NCI-H2029 (cell line): Measurements from ENCODE around the gene SH2B3.
"Not testable (repeated sequence)": the region's sequence is repeated elsewhere in the genome, so short reads cannot be mapped to it uniquely, and the experiment has no call there.

Experiments
- DNase-seq: peaks from one replicate; lab custom pipeline; 2025; lab: John Stamatoyannopoulos, UW

SH2B3 gene

DNA sequence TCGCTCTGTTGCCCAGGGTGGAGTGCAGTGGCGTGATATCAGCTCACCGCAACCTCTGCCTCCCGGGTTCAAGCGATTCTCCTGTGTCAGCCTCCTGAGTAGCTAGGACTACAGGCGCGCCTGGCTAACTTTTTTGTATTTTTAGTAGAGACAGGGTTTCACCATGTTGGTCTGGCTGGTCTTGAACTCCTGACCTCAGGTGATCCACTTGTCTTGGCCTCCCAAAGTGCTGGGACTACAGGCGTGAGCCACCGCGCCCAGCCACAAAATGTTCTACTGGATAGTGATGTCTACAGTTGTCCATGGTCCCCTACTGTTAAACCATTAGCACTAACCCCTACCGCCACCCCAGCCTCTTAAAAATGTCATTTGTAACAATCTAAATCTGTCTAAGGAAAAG lies 54.4 kb downstream of the SH2B3 start:
- DNase-seq, result not testable (repeated sequence)

DNA sequence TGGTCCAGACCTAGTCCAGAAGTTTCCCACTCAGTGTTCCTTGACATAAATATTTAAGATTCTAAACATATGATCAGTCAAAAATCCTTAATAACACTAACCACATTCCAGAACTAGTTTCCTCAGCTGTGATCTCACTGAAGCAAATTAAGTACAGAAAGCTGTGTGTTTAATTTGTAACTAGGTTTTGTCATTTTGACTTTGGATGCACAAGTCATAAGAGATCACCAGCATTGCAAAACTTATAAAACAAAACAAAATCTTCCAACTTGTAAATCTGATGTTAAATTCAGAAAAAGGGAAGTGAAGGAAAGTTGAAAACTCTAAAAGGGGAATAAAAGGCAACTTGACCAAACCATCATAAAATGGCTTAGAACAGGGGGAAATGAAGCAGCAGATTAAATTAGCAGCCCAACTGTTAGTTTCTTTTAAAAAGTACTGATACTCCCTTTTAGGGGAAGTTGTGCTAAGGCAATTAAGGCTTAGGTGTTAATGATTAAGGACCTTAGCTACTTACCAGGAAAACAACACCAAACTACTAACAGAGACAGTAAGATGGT lies 56.6 kb downstream of the SH2B3 start:
- DNase-seq, result no peak

DNA sequence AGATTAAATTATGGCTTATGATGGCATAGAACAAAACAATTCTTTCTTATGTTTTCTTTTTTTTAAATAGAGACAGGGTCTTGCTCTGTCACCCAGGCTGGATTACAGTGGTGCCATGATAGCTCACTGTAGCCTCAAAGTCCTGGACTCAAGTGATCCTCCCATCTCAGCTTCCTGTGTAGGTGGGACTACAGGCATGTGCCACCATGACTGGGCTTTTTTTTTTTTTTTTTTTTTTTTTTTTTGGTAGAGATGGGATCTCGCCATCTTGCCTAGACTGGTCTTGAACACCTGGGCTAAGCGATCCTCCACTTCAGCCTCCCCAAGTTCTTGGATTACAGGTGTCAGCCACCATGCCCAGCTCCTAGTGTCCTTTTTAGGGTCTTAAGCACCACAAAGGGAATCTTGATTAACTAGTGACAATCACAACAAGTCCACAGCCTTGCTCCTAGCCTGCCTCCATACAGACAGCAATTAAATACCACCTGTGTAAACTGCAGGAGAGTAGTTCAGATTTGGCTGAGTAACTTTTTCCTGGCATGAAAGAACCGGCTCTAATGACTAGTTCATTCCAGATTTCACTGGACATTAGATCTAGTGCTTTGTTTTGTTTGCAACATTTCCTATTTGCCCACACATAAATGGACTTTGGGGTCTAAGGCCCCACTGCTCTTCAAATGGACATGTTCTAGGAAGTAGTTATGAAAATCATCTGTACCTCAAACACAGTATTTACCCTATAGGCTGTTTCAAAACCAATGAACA lies 61.6 kb downstream of the SH2B3 start:
- peak; percentile 27 for DNase-seq

DNA sequence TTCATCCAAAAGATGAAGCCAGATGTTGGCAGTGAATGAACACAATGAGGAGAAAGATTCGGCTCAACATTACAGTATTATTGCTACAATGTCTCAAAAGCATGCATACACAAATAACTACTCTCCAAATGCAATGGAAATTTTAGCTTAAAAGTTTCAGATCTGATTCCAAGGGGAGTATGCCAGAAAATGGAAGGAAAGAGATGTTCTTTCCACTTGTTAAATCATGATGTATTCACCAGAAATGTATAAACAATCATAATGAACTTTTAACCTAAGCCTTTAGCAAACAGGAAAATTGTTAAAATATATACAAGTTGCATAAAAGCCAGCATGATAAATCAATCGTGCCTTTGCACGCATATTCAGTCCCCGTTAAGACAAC lies 62.1 kb downstream of the SH2B3 start:
- DNase-seq, result no peak

DNA sequence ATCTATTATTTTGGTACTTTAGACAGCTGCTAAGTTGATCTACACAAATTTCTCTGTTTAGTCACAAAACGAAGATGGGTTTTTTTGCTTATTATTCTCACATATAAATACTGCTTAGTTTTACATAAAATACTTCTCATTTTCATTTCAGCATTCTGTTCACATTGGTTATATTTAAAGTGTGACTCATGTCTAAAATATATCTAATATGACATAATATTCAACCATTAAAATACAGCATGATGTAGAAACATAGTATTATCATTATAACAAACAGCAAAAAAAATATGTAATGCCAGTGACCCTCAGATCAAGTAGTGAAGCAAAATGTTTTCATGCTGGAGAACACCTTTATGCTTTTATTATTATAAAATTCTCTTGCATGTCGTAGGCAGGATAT lies 63.7 kb downstream of the SH2B3 start:
- no peak for DNase-seq

DNA sequence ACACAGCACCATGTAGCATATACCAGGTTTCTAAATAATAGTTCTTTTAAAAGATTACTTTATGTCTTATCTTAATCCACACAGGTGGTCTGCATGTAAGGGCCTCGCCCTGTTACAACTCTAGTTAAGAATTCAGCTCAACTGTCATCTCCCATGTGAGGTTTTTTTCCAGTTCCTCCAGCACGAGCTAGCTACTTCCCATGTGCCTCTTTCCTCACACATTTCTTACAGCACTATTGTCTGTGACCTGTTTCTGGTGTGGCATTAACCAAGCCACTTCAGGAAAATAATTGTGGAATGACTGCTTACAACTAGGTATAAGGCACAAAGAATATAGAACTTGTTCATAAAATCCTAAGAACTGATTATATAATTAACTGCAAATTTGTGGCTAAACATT lies 65.5 kb downstream of the SH2B3 start:
- DNase-seq, result no peak

DNA sequence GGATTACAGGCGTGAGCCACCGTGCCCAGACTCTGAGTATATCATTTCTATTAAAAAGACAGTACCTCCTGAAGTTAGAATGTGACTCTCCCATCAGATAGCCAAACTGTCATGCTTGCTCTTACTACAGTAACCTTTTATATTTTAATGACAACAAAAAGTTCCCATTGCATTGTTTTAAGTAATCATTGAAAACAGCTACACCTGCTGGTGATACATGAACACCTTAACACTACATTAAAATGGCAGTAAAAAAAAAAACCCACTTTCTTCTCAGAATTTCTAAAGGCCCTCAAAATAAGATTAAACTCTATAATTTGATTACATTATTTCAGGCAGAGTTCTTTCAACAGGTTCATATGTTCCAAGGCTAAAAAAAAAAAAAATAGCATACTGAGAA lies 76.7 kb downstream of the SH2B3 start:
- DNase-seq, result no peak

DNA sequence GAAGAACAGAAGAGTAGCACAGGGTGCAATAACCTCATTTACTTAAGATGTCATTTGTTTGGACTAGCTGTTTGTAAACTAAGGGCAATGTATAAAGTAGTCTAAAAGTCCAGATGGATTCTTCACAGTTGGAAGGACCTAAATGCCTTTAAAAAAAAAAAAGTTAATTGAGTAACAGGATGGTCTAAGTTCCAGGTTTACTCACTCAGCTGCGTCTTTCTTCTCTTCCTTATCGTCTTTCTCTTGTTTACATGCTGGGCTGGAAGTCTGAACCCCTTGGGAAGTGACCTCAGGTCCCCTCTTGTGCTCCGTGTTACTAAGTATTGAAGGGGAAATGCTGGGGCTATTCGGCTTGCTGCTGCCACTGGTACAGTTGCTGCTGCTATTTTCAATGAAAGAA lies 82.5 kb downstream of the SH2B3 start:
- DNase-seq, result no peak

DNA sequence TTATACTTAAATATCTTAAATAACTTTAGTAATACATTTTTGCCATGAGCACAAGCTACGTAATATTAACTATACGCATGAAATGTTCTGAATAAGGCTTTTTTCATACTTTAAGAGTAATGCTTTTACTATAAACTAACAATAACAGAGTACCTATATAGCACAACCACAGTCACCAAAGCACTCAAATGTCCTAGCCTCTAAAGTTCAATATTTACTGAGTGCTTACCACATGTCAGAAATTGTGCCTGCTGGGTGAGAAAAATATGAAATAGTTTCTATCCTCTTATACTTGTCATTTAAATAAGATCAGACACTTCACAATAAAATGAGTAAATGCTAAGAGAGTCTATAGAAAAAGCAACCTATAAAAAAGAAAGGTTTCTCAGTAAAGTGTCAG lies 83.1 kb downstream of the SH2B3 start:
- DNase-seq, result no peak

DNA sequence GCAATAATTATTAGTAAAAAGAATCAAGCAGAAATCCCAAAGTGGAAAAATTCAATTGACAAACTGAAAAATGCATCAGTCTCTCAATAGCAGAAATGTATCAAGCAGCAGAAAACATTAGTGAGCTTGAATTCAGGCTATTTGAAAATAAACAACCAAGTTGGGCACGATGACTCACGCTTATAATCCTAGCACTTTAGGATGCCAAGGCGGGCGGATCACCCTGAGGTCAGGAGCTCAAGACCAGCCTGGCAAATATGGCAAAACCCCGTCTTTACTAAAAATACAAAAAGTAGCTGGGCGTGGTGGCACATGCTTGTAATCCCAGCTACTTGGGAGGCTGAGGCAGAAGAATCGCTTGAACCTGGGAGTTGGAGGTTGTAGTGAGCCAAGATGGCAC lies 87.3 kb downstream of the SH2B3 start:
- not testable (repeated sequence) for DNase-seq

DNA sequence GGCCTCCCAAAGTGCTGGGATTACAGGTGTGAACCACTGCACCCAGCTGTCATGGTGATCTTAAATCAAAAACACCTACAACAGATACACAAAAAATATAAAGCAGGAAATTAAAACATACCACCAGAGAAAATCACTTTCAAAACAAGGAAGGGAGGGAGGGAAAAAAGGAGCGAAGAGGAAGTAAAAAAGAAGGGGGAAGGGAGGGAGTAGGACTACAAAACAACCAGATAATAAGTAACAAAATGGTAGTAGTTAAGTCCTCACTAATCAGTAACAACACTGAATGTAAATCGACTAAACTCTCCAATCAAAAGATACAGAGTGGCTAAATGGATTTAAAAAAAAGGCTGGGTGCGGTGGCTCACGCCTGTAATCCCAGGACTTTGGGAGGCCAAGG lies 89.0 kb downstream of the SH2B3 start:
- no peak for DNase-seq
